Measurements from ENCODE around the gene PELI2.

DNA sequence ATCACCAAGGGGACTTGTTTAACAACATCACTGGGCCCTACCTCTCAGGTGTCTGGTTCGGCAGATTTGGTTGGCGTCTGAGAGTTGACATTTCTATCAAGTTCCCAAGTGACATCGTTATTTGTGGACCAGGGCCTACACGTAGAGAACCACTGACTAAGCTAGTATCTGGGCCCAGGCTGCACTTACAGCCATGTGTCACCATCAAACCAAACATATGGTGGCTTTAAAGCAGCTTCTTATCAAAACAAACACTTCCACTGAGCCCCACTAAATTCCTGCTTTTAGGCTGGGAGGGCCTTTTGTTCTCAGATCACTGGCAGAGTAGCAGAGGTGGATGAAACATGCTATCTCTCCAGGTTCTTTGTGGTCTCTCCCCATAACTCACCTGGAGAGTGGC lies 220.5 kb downstream of the PELI2 start:
- TF ChIP-seq, protein P1, sequence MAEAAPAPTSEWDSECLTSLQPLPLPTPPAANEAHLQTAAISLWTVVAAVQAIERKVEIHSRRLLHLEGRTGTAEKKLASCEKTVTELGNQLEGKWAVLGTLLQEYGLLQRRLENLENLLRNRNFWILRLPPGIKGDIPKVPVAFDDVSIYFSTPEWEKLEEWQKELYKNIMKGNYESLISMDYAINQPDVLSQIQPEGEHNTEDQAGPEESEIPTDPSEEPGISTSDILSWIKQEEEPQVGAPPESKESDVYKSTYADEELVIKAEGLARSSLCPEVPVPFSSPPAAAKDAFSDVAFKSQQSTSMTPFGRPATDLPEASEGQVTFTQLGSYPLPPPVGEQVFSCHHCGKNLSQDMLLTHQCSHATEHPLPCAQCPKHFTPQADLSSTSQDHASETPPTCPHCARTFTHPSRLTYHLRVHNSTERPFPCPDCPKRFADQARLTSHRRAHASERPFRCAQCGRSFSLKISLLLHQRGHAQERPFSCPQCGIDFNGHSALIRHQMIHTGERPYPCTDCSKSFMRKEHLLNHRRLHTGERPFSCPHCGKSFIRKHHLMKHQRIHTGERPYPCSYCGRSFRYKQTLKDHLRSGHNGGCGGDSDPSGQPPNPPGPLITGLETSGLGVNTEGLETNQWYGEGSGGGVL (tag by site-specific recombination; IDR thresholded peaks at IDR 0.05), result no peak
- TF ChIP-seq ZFP37 (tag by site-specific recombination; IDR thresholded peaks at IDR 0.05) (no peak), ZBTB21 (tag by site-specific recombination; IDR thresholded peaks at IDR 0.05) (no peak), MEIS1 (CRISPR knock-in tag; IDR thresholded peaks at IDR 0.05; ENCODE audit: borderline replicate concordance) (no peak)
